A673 (cell line): ENCODE data around the gene CCDC82. TPM values are rescaled to one million over a fixed set of nuclear protein-coding genes. Genes with fewer than 3 reads are reported as not detected.

Experiments used
- BruUV-seq: library from RNA; stranded (reverse); fragments of 400-500 nt; replicated peaks from 2 replicates; lab custom pipeline; 2021; lab: Mats Ljungman, UMichigan
- CTCF ChIA-PET: fragments of 300-600 bp; sonication (Branson Sonifier 250); formaldehyde crosslinking; loops from one replicate; lab custom pipeline; 2022; ENCODE audit warnings: antibody characterized with exemption; lab: Charles Lee
- POLR2A ChIA-PET: fragments of 300-600 bp; sonication (Branson Sonifier 250); formaldehyde crosslinking; loops from one replicate; lab custom pipeline; 2022; ENCODE audit warnings: antibody characterized with exemption; ENCODE audit not compliant: low non-redundant PET; lab: Charles Lee
- DNase-seq: peaks from one replicate; pipeline ENCODE4 v3.0.0-alpha.2; 2015; ENCODE audit warnings: low spot score
- H3K27ac ChIP-seq: fragments of 200-600 bp; sonication (generic); 2 replicates; pipeline ENCODE4 v1.5.1; 2016; ENCODE audit warnings: mixed run types, low read depth, mild to moderate bottlenecking, mixed read lengths, antibody characterized with exemption, low read length; ENCODE audit not compliant: poor library complexity, severe bottlenecking
- H3K27me3 ChIP-seq: fragments of 200-600 bp; sonication (generic); replicated peaks from 2 replicates; pipeline ENCODE4 v1.6.1; 2017; ENCODE audit warnings: mixed run types, low read depth, mild to moderate bottlenecking, mixed read lengths, antibody characterized with exemption, low read length; ENCODE audit not compliant: insufficient read depth, poor library complexity
- H3K36me3 ChIP-seq: fragments of 200-600 bp; sonication (generic); 2 replicates; pipeline ENCODE4 v1.6.1; 2016; ENCODE audit warnings: mixed run types, mild to moderate bottlenecking, mixed read lengths, antibody characterized with exemption, low read length; ENCODE audit not compliant: insufficient read depth, poor library complexity, severe bottlenecking
- H3K4me1 ChIP-seq: fragments of 200-600 bp; sonication (generic); 2 replicates; pipeline ENCODE4 v1.6.1; 2017; ENCODE audit warnings: mixed run types, mild to moderate bottlenecking, mixed read lengths, antibody characterized with exemption, low read length; ENCODE audit not compliant: insufficient read depth, poor library complexity, severe bottlenecking
- H3K4me3 ChIP-seq: fragments of 200-600 bp; sonication (generic); 2 replicates; pipeline ENCODE4 v1.5.1; 2016; ENCODE audit warnings: low read depth, mixed run types, mild to moderate bottlenecking, mixed read lengths, low read length; ENCODE audit not compliant: poor library complexity, severe bottlenecking
- H3K9me3 ChIP-seq: fragments of 200-600 bp; sonication (generic); 2 replicates; pipeline ENCODE4 v1.6.1; 2016; ENCODE audit warnings: mixed run types, low read depth, mild to moderate bottlenecking, mixed read lengths, antibody characterized with exemption, low read length; ENCODE audit not compliant: poor library complexity, severe bottlenecking
- EZH2 ChIP-seq: fragments of 200-600 bp; sonication (generic); IDR thresholded peaks from 2 replicates; pipeline ENCODE4 v1.6.1; 2017; ENCODE audit warnings: borderline replicate concordance, low read depth, mild to moderate bottlenecking, mixed read lengths, antibody characterized with exemption, low read length; ENCODE audit not compliant: poor library complexity, severe bottlenecking
- intact Hi-C: fragments of 100-400 bp; cut with micrococcal nuclease; formaldehyde crosslinking; loops from one replicate; pipeline ENCODE4 v1.10.0; 2022; ENCODE audit not compliant: unreplicated experiment
- total RNA-seq: library from RNA; stranded (reverse); gene quantifications from 2 replicates; pipeline ENCODE4 v1.2.3, GENCODE V29; 2021
- TF ChIP-seq, protein P1 (sequence below): fragments of 300-800, 200-600 bp; sonication (generic); conservative IDR thresholded peaks from 2 replicates; pipeline ENCODE4 v1.5.1; 2017; ENCODE audit warnings: low read depth, mild to moderate bottlenecking, antibody characterized with exemption, low read length, moderate library complexity, mixed read lengths

Gene CCDC82
- total RNA-seq, 1 experiment from 2014 or later: 33.1 TPM

DNA sequence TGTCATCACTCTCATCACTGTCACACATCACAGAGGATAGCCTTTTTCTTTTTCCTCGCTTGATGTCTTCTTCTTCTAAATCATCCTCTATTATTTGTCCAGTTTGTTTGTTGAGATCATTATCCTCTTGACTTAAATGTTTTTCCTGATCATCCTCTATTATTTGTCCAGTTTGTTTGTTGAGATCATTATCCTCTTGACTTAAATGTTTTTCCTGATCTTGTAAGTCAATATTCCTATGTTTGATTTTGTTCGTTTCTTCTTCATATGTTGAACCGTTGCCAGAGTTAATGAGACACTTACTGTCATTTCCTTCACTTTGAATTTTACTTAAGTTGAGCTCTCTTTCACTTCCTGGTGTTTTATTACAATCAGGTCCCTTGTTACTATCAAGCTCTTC, 5.6 kb downstream of the CCDC82 start:
- TF ChIP-seq, protein P1, sequence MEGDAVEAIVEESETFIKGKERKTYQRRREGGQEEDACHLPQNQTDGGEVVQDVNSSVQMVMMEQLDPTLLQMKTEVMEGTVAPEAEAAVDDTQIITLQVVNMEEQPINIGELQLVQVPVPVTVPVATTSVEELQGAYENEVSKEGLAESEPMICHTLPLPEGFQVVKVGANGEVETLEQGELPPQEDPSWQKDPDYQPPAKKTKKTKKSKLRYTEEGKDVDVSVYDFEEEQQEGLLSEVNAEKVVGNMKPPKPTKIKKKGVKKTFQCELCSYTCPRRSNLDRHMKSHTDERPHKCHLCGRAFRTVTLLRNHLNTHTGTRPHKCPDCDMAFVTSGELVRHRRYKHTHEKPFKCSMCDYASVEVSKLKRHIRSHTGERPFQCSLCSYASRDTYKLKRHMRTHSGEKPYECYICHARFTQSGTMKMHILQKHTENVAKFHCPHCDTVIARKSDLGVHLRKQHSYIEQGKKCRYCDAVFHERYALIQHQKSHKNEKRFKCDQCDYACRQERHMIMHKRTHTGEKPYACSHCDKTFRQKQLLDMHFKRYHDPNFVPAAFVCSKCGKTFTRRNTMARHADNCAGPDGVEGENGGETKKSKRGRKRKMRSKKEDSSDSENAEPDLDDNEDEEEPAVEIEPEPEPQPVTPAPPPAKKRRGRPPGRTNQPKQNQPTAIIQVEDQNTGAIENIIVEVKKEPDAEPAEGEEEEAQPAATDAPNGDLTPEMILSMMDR: no peak
- no peak for TF ChIP-seq EZH2
- H3K4me3 ChIP-seq: no peak overlapping the region
- peaks cover 20% of the 10 kb centered on the region for H3K36me3 ChIP-seq
- BruUV-seq: no TSS peak
- H3K4me1 ChIP-seq: peaks cover 27% of the 10 kb centered on the region
- intact Hi-C loops: no loop called here
- no peaks in the 10 kb centered on the region for H3K9me3 ChIP-seq
- H3K27me3 ChIP-seq: no peaks in the 10 kb centered on the region
- ChIA-PET CTCF (interaction anchor here (0.5 to 0.6 kb wide), 2 partner anchors 11 to 41 kb away, joined by 3 to 4 read pairs; partner anchors contain the start of gene MAML2), POLR2A (interaction anchor here (0.6 kb wide), 1 partner anchor 262 kb away, joined by 3 read pairs; no protein-coding TSS in a partner anchor)
- DNase-seq: peak; percentile 38
- no peak overlapping the region for H3K27ac ChIP-seq

DNA sequence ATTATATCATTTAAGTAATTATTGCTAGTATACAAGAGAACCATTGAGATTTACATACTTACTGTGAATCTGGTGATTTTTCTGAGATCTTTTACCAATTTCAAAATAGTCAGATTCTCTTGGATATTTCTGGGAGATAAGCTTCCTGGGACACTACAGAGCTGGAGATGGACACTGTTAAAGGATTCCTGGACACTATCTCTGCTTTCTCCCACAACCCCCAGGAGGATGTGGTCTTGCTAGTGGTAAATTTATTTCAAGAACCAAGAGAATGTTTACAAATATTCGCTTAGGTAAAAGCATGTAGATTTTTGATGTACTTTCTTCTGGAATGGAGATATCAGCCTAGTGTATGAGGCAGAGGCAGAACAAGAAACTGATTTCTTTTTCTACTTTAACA, 12.9 kb downstream of the CCDC82 start:
- POLR2A ChIA-PET: no interaction called here
- DNase-seq: no peak
- no peaks in the 10 kb centered on the region for H3K4me1 ChIP-seq
- TF ChIP-seq, protein P1: no peak
- TF ChIP-seq EZH2: no peak
- no peak overlapping the region for H3K27ac ChIP-seq
- no peak overlapping the region for H3K4me3 ChIP-seq
- H3K9me3 ChIP-seq: no peaks in the 10 kb centered on the region
- no TSS peak for BruUV-seq
- intact Hi-C loops: no loop called here
- peaks cover 16% of the 10 kb centered on the region for H3K36me3 ChIP-seq
- CTCF ChIA-PET: no interaction called here
- H3K27me3 ChIP-seq: no peaks in the 10 kb centered on the region

DNA sequence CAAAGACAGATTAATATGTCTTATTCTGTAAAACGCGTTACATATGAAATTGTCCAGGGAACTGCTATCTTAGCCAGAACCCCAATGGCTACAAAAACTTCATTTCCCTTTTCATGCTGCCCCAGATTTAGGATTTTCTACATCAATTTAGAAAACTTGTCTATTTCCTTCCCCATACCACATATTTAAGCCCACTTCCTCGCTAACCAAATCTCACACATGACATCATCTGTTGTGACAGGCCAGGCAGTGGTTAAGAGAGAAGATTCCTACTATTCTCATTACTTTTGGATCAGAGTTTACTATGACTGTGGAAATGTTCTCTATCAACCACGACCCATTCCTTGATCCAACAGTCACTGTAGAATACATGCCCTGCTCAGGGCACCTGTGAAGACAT, 15.9 kb downstream of the CCDC82 start:
- H3K36me3 ChIP-seq: peaks cover 8% of the 10 kb centered on the region
- H3K9me3 ChIP-seq: no peaks in the 10 kb centered on the region
- no peak overlapping the region for H3K27ac ChIP-seq
- DNase-seq: no peak
- POLR2A ChIA-PET: no interaction called here
- H3K4me3 ChIP-seq: no peak overlapping the region
- BruUV-seq: no TSS peak
- H3K4me1 ChIP-seq: no peaks in the 10 kb centered on the region
- CTCF ChIA-PET: no interaction called here
- intact Hi-C loops: no loop called here
- TF ChIP-seq EZH2: no peak
- TF ChIP-seq, protein P1: no peak
- H3K27me3 ChIP-seq: no peaks in the 10 kb centered on the region
